Subcutaneous adipose tissue (tissue), 4 donors: ENCODE results near the gene ZNF75A. TPM values are rescaled to one million over a fixed set of nuclear protein-coding genes. Genes with fewer than 3 reads are reported as not detected.

Source experiments
- CTCF ChIP-seq: fragments of 450-650 bp; IDR thresholded peaks from one replicate; pipeline ENCODE4 v1.5.1; 2016; ENCODE audit warnings: low read depth, mild to moderate bottlenecking, control low read depth, antibody characterized with exemption, moderate library complexity
- total RNA-seq, 4 donors: library from RNA; depleted of rRNA; stranded (reverse); fragments of >200 nt; gene quantifications; one replicate each; pipeline ENCODE4 v1.1.0, GENCODE V29; 2016

ZNF75A gene
- total RNA-seq, 4 donors from 2014 or later, result 14.8 to 25.4 (median 18.4) TPM

- TF ChIP-seq CTCF, result no peak
Observed at GRCh38 chr16:3282730-3283542, 22.4 kb upstream of the ZNF75A start, which contains the start of gene ZNF263. ZNF263 (plus strand) TSS chr16:3283491; CDS start chr16:3283819, 328 bp downstream.

- no peak for TF ChIP-seq CTCF
Observed at GRCh38 chr16:3283543-3284447, 21.5 kb upstream of the ZNF75A start.

- TF ChIP-seq CTCF, result no peak
Observed at GRCh38 chr16:3285131-3285530, 20.2 kb upstream of the ZNF75A start.

GRCh38 chr16:3289998-3290673 is 15.2 kb upstream of the ZNF75A start:
- no peak for TF ChIP-seq CTCF

GRCh38 chr16:3292604-3293003 is 12.7 kb upstream of the ZNF75A start:
- TF ChIP-seq CTCF, result no peak

- no peak for TF ChIP-seq CTCF
Observed at GRCh38 chr16:3295209-3295608, 10.1 kb upstream of the ZNF75A start.
